HG02938 (cell line): ENCODE data around the gene LRCH1.
"Not testable (repeated sequence)": the region's sequence is repeated elsewhere in the genome, so short reads cannot be mapped to it uniquely, and the experiment has no call there.

Source experiments
- ATAC-seq: cut with Tn5 transposase; IDR thresholded peaks from one replicate; pipeline ENCODE4 v1.9.1; 2021; ENCODE audit warnings: mild to moderate bottlenecking, moderate library complexity; ENCODE audit not compliant: unreplicated experiment

The LRCH1 gene

GRCh38 chr13:46745706-46746105 is 192.7 kb downstream of the LRCH1 start:
- ATAC-seq: no peak

GRCh38 chr13:46747031-46747820 is 194.3 kb downstream of the LRCH1 start:
- no peak for ATAC-seq

DNA sequence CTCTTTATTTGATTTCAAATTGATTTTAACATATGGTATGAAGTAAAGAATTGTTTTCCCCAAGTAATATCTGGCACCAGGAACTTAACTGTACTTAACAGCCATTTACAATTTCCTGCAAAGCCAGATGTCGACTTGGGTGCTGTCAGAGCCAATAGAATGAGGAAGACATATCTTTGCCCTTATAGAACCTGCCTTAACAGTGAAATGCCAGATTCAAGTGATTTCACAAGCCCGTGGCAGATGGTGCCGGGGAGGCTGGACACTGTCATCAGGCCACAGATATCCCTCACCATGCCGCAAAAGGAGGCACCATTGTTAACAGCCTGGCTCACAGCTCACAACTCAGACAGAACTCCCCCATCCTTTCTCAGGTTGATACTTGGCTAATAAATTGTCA is 195.3 kb downstream of the LRCH1 start:
- ATAC-seq: no peak

GRCh38 chr13:46749951-46750350 is 197.0 kb downstream of the LRCH1 start:
- no peak for ATAC-seq

- ATAC-seq: peak; percentile 83
These were observed 199.1 kb downstream of the LRCH1 start for GRCh38 chr13:46751811-46752635.

- ATAC-seq: no peak
These were observed 200.2 kb downstream of the LRCH1 start for GRCh38 chr13:46753137-46753536.

DNA sequence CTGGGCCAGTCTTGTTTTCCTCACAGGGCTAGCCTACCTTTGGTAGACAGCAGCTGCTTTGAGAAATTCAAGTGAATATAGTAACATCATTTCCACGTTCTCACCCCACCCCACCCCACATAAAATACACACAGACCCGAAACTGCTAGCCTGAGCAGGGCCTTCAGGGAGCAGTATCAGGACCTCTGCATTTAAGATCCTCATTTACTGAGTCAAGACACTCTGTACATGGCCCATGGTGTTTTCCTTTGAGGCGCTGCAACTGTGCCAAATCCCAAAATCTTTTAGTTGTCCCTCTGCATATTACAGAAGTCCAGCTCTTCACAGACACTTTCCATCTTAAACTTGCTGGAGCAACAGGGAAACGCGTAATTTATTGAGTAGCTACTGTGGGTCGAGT is 200.9 kb downstream of the LRCH1 start:
- no peak for ATAC-seq

DNA sequence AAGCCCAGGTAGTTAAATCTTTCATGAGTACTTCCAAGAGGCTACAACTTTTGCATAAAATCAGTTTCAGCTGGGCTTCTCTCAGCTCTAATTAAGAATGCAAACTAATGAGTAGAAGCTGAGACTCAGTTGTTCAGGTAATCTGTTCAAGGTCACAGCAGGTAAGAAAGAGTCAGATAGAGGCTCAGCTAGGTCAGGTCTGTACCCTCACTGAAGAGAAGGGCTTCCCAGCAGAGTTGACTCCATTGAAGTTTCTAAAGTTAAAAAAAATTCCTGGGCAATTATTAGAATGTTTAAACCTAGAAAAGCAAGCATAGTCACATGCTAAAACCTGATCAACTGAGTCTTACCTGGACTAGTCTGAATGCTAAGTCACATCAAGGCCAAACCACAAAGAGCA is 201.8 kb downstream of the LRCH1 start:
- no peak for ATAC-seq

- not testable (repeated sequence) for ATAC-seq
These were observed 202.5 kb downstream of the LRCH1 start for GRCh38 chr13:46755508-46755907.

DNA sequence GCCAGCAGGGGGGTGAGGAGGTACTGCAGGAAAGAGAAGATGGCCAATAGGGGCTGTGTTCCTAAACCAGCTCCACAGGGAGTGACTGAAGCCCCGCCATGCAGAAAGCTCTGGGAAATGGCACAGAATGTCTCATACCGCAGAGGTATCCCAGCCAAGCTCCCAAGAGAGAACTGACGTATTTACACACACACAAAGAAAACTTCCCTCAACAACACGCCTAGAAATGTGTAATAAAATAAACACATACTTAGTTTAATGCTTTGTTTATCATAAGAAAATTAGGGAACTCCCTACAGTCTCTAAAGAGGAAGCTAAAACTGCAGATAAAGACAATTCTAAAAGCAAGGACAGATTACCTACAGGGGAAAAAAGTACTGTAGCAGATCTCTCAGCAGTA is 204.0 kb downstream of the LRCH1 start:
- no peak for ATAC-seq

DNA sequence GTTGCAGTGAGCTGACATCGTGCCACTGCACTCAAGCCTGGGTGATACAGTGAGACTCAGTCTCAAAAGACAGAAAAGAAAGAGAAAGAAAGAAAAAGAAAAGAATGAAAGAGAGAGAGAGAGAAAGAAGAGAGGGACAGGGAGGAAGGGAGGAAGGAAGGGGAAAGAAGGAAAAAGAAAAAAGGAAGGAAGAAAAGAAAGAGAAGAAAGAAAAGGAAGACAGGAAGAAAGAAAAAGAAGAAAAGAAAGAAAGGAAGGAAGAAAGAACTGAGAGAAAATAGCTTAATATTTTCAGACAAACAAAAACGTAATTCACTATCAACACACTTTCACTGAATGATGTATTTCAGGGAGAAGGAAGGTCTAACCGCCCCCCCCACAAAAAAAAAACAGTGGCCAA is 204.7 kb downstream of the LRCH1 start:
- ATAC-seq: no peak

DNA sequence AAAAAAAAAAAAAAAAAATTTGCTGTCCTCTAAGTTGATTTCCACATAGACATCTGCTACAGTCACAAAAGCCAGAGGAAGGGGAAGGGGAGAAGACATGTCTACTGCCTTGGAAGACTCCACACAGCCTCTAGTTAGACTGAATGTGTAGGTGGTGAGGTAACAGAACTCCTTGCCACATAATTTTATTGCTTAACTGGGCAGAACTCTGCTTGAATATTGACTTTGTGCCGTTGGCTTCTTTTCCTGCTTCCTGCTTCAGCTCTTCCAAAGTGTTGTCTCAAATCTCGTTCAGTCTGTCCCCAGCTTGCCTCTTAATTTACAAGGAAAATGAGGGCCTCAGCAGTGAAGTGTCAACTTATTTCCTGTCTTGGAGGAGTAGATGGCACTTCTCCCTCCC is 206.9 kb downstream of the LRCH1 start:
- no peak for ATAC-seq

DNA sequence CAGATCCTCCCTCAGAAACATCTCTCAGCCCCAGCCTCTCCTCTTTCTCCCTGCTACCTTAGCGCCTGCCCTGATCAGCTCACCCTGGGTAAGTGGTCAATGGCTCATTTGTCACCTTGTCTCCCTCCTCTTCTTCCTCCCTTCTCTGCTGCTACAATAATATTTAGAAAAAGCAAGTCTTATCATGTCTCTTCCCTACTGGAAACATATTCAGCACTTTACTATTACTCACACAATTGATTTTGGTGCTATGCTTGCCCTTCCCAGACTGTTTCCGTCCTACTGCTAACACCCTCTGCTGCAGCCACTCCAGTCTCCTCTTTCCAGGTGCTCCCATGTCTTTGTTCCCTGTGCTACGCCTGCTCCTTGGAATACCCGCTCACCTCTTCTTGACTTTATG is 208.2 kb downstream of the LRCH1 start:
- no peak for ATAC-seq

- no peak for ATAC-seq
These were observed 208.9 kb downstream of the LRCH1 start for GRCh38 chr13:46761866-46762265.

GRCh38 chr13:46769925-46770324 is 217.0 kb downstream of the LRCH1 start:
- ATAC-seq: not testable (repeated sequence)

DNA sequence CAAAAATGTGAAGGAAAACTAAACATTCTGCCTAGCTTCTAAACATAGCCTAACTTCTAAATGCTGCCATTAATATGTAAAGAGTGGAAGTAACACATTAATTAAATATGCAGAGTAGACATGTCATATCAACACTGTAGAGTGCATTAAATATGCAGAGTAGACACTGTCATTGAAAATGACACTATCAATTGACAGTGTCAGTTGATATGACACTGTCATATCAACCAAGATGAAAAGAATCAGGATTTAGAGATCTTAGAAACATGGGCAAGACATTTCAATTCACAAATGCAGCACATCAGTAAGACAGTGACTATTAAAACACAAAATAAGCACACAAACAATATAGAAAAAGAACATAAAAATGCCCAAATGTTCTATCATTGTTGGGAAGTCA is 218.7 kb downstream of the LRCH1 start:
- no peak for ATAC-seq

GRCh38 chr13:46773541-46773940 is 220.6 kb downstream of the LRCH1 start:
- no peak for ATAC-seq

- ATAC-seq: no peak
These were observed 222.6 kb downstream of the LRCH1 start for GRCh38 chr13:46775385-46776107.

DNA sequence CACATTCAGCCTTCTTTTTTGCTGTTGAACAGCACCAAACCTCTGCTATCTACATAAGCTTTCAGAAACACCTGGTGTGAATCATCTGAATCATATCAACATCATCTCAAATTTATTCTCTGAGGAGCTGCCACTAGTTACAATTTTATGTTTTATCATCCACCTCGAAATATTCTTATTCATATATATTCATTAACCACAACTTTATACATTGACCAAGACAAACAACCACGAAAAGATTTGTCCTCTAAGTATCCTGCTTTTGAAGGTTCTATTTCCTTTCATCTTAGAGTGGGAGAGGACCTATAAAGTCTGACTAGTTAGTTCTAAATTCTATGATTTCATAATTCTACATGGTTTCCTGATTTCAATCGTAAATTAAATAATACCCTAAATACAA is 225.1 kb downstream of the LRCH1 start:
- ATAC-seq: no peak

- no peak for ATAC-seq
These were observed 225.9 kb downstream of the LRCH1 start for GRCh38 chr13:46778890-46779289.

DNA sequence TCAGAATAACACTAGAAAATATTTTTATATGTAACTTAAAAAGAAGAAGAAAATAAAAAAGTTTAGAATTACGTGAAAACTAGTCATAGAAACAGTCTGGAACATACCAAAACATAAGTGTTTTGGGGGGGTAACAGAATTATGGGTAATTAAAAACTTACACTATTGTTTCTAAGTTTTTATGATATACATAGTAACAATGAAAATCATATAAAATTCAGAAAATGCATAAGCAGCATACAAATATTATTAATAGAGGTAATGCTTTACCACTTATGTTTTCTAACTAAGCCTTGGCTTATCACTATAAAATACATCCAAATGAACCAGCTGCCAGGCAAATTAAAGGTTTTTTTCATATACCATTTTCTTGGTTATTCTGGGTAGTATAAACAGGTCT is 229.1 kb downstream of the LRCH1 start:
- ATAC-seq: no peak

DNA sequence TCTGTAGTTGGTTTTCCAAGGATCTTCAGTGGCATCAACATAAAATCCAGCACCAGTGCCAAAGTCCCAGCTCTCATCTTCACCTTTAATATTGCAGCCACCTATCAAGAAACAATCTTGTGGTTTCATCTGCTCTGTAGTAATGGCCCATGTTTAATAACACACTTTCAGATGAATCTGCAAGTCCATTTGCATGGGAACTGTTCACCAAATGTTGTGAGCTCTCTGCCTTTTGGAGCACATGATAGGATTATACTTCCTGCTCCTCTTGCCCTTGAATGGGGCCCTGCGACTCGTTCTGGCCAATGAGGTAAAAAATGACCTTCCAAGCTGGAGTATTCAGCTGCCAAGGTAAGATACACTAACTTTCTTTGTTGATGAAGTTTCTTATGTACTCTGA is 229.7 kb downstream of the LRCH1 start:
- ATAC-seq: no peak
